HepG2 (cell line): ENCODE measurements around the gene SNRNP48. TPM values are rescaled to one million over a fixed set of nuclear protein-coding genes. Genes with fewer than 3 reads are reported as not detected.
A peak's percentile ranks its signal among the peaks of the same experiment; 100 is the strongest.

Source experiments
- ELF1 ChIP-seq: sonication (generic); formaldehyde crosslinking; IDR thresholded peaks from 2 replicates; pipeline ENCODE4 v1.4.0; 2020; ENCODE audit warnings: missing genetic modification reagents
- KLF12 ChIP-seq: sonication (generic); formaldehyde crosslinking; IDR thresholded peaks from 2 replicates; pipeline ENCODE4 v1.4.0; 2020; ENCODE audit warnings: missing genetic modification reagents, borderline replicate concordance
- LRRFIP1 ChIP-seq: sonication (generic); formaldehyde crosslinking; conservative IDR thresholded peaks from 2 replicates; pipeline ENCODE4 v1.4.0; 2020; ENCODE audit warnings: missing genetic modification reagents
- MAF1 ChIP-seq: sonication (generic); formaldehyde crosslinking; IDR thresholded peaks from 2 replicates; pipeline ENCODE4 v1.5.0; 2020; ENCODE audit warnings: missing genetic modification reagents, borderline replicate concordance
- MIER2 ChIP-seq: IDR thresholded peaks from 2 replicates; pipeline ENCODE4 v1.6.1; 2016; ENCODE audit warnings: missing biosample characterization, missing genetic modification reagents
- NCOA5 ChIP-seq: sonication (generic); formaldehyde crosslinking; IDR thresholded peaks from 2 replicates; pipeline ENCODE4 v1.4.0; 2020; ENCODE audit warnings: missing genetic modification reagents
- RAD21 ChIP-seq: fragments of 450-650 bp; formaldehyde crosslinking; IDR thresholded peaks from 2 replicates; pipeline ENCODE4 v1.5.0; 2020; ENCODE audit warnings: mild to moderate bottlenecking
- RAD51 ChIP-seq: fragments of 450-650 bp; IDR thresholded peaks from 2 replicates; pipeline ENCODE4 v1.6.1; 2016; ENCODE audit warnings: borderline replicate concordance
- RELA ChIP-seq: sonication (generic); formaldehyde crosslinking; IDR thresholded peaks from 2 replicates; pipeline ENCODE4 v1.4.0; 2020; ENCODE audit warnings: missing genetic modification reagents
- SETDB1 ChIP-seq: sonication (generic); formaldehyde crosslinking; IDR thresholded peaks from 2 replicates; pipeline ENCODE4 v1.5.1; 2020; ENCODE audit warnings: missing genetic modification reagents, mild to moderate bottlenecking, borderline replicate concordance
- SUZ12 ChIP-seq: fragments of 150-350 bp; IDR thresholded peaks from 2 replicates; pipeline ENCODE4 v1.6.1; 2014; ENCODE audit warnings: low read depth, low read length
- TAF15 ChIP-seq: fragments of 200-400 bp; formaldehyde crosslinking; IDR thresholded peaks from one replicate; pipeline ENCODE4 v1.6.1; 2018; ENCODE audit warnings: mild to moderate bottlenecking, low read depth, low read length; ENCODE audit not compliant: poor library complexity, severe bottlenecking
- ZEB1 ChIP-seq: IDR thresholded peaks from 2 replicates; pipeline ENCODE4 v1.6.1; 2012; ENCODE audit warnings: mild to moderate bottlenecking, low read depth, inconsistent platforms; ENCODE audit not compliant: insufficient replicate concordance
- ZNF10 ChIP-seq: sonication (generic); formaldehyde crosslinking; IDR thresholded peaks from 2 replicates; pipeline ENCODE4 v1.4.0; 2020; ENCODE audit warnings: mild to moderate bottlenecking, low read depth, missing genetic modification reagents, borderline replicate concordance
- ZNF101 ChIP-seq: sonication (generic); formaldehyde crosslinking; IDR thresholded peaks from 2 replicates; pipeline ENCODE4 v1.4.0; 2020; ENCODE audit warnings: mild to moderate bottlenecking, low read depth, missing genetic modification reagents, borderline replicate concordance
- ZNF18 ChIP-seq: sonication (generic); formaldehyde crosslinking; IDR thresholded peaks from 2 replicates; pipeline ENCODE4 v1.8.0; 2022; ENCODE audit warnings: mild to moderate bottlenecking, missing genetic modification reagents; ENCODE audit not compliant: insufficient replicate concordance
- ZNF432 ChIP-seq: sonication (generic); formaldehyde crosslinking; IDR thresholded peaks from 2 replicates; pipeline ENCODE4 v1.5.0; 2020; ENCODE audit warnings: missing genetic modification reagents, mild to moderate bottlenecking, borderline replicate concordance
- ZNF672 ChIP-seq: sonication (generic); formaldehyde crosslinking; IDR thresholded peaks from 2 replicates; pipeline ENCODE4 v1.8.1; 2022; ENCODE audit warnings: missing genetic modification reagents
- ZNF703 ChIP-seq: sonication (generic); formaldehyde crosslinking; IDR thresholded peaks from 2 replicates; pipeline ENCODE4 v1.5.1; 2020; ENCODE audit warnings: missing genetic modification reagents, mild to moderate bottlenecking, moderate library complexity, borderline replicate concordance
- ZNF704 ChIP-seq: sonication (generic); formaldehyde crosslinking; IDR thresholded peaks from 2 replicates; pipeline ENCODE4 v1.8.1; 2023; ENCODE audit warnings: mild to moderate bottlenecking, inconsistent platforms, moderate library complexity, missing genetic modification reagents, borderline replicate concordance
- ZNF749 ChIP-seq: sonication (generic); formaldehyde crosslinking; IDR thresholded peaks from 2 replicates; pipeline ENCODE4 v1.8.0; 2022; ENCODE audit warnings: mild to moderate bottlenecking, missing genetic modification reagents, moderate library complexity, borderline replicate concordance
- polyA plus RNA-seq, 8 experiments: library from polyadenylated mRNA; depleted of rRNA in 3 of 8; stranded (reverse) in 7 of 8; unstranded in 1 of 8; fragments of >200 nt; fragmentation: Illumina TruSeq in 4 of 8; extraction: Trizol in 4 of 8; gene quantifications; 2 replicates each; pipeline versions ENCODE4 v1.2.1 to v1.2.3, GENCODE V29; 2011 to 2016; ENCODE audit warnings: low read depth in 4 of 8, missing spikeins in 1 of 8, mixed read lengths in 1 of 8; ENCODE audit not compliant: insufficient read depth in 1 of 8
- total RNA-seq, 5 experiments: library from RNA; depleted of rRNA; stranded (reverse); fragments of >200 nt; fragmentation: Illumina TruSeq; extraction: Trizol; gene quantifications; 2 replicates each; pipeline ENCODE4 v1.2.3, GENCODE V29; 2016; ENCODE audit warnings: low read depth in 1 of 5
- TF ChIP-seq, protein P1 (sequence below): sonication (generic); formaldehyde crosslinking; IDR thresholded peaks from 2 replicates; pipeline ENCODE4 v1.5.0; 2020; ENCODE audit warnings: mild to moderate bottlenecking, missing genetic modification reagents

SNRNP48 gene
- total and polyA plus RNA-seq, 2 of the 13 experiments (the other 11 are each of a cell fraction or from before 2014, with no cell fraction given) = 17.5 to 47.5 TPM

DNA sequence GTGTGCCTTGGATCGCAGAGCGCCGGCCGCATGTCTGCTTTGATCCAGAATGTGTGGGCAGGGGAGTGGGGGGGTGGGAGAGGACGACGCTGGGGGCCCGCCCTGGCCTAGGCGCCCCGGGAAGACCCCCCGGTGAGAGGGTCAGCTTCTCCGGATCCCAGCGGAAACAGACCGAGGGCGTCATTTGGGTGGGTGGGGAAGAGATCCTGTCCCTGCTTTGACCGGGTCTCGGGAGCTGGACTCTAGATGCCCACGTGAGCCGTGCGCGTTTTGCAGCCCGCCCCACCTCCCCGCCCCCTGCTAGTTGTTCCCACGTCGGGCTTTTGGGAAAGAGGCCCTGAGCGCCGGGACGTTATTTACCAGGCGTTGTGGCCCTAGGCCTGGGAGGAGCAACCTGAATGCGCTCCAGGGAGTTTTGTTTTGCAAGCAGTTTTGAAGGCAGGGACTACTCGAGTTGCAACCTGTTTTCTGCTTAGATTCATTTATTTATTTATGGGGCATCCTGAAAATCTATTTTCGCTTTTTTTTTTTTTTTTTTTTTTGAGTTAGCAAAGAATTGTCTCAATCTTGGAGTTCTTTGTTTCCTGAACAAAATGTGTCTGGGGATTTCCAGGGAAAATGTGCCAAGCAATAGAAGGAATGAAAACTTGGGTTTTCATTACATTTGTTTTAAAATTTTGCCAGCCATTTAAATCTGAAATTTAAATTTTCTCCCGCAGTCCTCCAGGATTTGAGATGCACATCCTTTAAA lies 46.9 kb upstream of the SNRNP48 start (continued):
- TF ChIP-seq ZNF18 (no peak), NCOA5 (CRISPR knock-in tag) (no peak), ZNF749 (CRISPR knock-in tag) (no peak), LRRFIP1 (CRISPR knock-in tag) (no peak), ZNF101 (CRISPR knock-in tag) (no peak), RAD51 (no peak), SUZ12 (no peak), SETDB1 (no peak), RELA (CRISPR knock-in tag) (no peak), KLF12 (CRISPR knock-in tag) (peak; percentile 78; the same call in 1 of the 2 replicates), MIER2 (CRISPR knock-in tag) (no peak; the same call in 1 of the 2 replicates), ZNF672 (CRISPR knock-in tag) (no peak), ZNF432 (no peak), MAF1 (CRISPR knock-in tag) (0 out of 2 replicates have a peak, but pooled peaks have one; percentile 63), TAF15 (peak; percentile 95), RAD21 (CRISPR knock-in tag) (no peak; the same call in 1 of the 2 replicates), ZNF703 (CRISPR knock-in tag) (no peak; the same call in 1 of the 2 replicates), ELF1 (CRISPR knock-in tag) (no peak), ZNF10 (CRISPR knock-in tag) (no peak), ZEB1 (no peak), ZNF704 (CRISPR knock-in tag) (peak; percentile 66; the same call in 1 of the 2 replicates)
- TF ChIP-seq, protein P1, sequence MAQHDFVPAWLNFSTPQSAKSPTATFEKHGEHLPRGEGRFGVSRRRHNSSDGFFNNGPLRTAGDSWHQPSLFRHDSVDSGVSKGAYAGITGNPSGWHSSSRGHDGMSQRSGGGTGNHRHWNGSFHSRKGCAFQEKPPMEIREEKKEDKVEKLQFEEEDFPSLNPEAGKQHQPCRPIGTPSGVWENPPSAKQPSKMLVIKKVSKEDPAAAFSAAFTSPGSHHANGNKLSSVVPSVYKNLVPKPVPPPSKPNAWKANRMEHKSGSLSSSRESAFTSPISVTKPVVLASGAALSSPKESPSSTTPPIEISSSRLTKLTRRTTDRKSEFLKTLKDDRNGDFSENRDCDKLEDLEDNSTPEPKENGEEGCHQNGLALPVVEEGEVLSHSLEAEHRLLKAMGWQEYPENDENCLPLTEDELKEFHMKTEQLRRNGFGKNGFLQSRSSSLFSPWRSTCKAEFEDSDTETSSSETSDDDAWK (CRISPR knock-in tag) = no peak
